ENCODE measurements around the gene UFSP1.

DNA sequence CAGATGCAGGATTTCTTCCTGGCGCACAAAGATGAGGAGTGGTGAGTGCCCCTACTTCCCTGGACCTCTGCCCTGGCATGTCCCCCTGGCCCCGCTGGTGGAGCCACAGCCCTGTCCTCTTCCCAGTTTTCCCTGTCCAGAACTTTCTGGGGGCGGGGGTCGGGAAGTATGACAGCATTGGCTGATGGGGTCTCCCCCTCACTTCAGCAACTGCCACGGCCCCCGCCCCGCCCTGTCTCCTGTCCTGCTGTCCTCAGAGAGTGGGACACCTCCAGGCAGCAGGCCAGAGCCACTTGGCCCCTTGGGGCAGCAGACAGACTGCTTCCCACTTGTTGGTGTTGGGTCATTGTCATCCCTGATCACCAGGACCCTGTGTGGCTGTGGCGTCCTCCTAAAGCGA, 7.3 kb downstream of the UFSP1 start:
- TF ChIP-seq, protein P1, sequence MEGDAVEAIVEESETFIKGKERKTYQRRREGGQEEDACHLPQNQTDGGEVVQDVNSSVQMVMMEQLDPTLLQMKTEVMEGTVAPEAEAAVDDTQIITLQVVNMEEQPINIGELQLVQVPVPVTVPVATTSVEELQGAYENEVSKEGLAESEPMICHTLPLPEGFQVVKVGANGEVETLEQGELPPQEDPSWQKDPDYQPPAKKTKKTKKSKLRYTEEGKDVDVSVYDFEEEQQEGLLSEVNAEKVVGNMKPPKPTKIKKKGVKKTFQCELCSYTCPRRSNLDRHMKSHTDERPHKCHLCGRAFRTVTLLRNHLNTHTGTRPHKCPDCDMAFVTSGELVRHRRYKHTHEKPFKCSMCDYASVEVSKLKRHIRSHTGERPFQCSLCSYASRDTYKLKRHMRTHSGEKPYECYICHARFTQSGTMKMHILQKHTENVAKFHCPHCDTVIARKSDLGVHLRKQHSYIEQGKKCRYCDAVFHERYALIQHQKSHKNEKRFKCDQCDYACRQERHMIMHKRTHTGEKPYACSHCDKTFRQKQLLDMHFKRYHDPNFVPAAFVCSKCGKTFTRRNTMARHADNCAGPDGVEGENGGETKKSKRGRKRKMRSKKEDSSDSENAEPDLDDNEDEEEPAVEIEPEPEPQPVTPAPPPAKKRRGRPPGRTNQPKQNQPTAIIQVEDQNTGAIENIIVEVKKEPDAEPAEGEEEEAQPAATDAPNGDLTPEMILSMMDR (IDR thresholded peaks at IDR 0.05), result no peak
- no peak for TF ChIP-seq POLR2A (IDR thresholded peaks at IDR 0.05)

Data from body of pancreas (tissue), 4 donors.